GM21786 (cell line): ENCODE data around the gene ZNF764.
A peak's percentile ranks its signal among the peaks of the same experiment; 100 is the strongest.
"Not testable (repeated sequence)": the region's sequence is repeated elsewhere in the genome, so short reads cannot be mapped to it uniquely, and the experiment has no call there.

ENCODE experiments used
- ATAC-seq: cut with Tn5 transposase; IDR thresholded peaks from one replicate; pipeline ENCODE4 v1.9.1; 2021; ENCODE audit not compliant: unreplicated experiment

The ZNF764 gene

DNA sequence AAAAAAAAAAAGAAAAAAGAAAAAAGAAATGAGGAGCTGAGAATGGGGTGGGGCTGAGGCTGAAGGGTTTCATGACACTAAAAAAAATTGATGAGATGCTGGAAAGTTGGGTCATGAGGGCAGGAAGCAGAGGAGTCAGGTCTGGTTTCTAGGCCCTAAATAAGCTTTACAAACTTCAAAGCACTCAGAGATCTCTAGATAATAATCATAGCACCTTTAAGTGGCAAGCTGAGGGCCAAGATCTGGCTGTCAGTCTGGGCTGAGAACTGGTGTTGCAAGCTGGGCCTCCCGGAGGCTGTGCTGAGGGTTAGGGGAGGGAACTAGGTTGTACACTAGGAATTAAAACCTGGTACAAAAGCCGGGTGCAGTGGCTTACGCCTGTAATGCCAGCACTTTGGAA is 6.4 kb downstream of the ZNF764 start:
- no peak for ATAC-seq

DNA sequence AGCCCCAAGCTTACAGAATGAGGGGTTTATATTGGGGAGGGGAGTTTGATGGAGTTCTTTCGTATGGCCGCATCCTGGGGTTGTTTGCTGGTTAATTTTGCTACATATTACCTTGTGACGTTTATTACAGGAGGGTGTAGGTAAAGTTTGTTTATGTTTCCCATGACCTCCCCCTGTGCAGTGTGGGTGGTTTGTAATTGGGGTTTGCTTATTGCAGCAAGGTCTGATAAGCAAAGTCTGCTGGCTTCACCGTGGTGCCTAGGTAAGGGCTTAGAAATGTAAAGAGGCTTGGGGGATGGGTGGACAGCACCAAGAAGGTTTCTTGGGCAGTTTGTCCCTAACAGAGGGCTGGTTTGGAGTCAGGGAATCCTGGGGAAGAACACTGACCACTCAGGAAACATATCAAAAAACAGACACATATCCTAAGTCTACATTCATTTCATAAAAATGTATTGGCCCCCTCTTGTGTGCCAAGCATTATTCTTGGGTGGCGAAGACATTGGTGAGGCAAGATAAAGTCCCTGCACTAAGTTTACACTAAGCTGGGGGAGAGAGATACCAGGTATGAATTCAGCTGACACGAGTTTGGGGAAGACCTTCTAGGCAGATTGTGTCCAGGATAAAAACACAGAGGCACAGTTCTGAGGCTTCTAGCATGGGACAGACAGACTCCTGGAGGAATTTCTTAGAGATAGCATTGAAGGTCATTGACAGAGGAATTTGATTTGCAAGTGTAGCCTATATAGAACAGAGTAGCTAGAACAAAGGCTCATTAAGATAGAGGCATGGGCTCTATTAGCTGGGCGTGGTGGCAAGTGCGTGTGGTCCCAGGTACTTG is 9.5 kb downstream of the ZNF764 start:
- ATAC-seq, result no peak

DNA sequence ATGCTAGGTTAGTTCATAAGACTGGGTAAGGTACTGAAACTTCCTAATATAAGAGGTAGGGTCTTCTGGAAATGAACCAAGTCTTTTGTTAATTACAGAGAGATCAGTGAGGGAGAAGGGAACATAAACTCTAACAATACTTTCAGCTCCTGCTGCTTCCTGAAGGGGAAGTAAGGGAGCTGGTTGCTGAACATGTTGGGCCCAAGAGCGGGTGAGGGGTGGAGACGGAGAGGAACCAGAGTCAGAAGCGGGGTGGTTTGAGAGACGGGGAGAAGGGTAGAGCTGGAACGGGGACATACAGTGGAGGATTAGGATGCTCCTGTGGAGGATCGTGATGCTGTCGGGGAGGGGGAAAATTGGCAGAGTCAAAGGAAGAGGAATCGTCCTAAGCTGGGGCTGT is 12.1 kb downstream of the ZNF764 start:
- no peak for ATAC-seq

DNA sequence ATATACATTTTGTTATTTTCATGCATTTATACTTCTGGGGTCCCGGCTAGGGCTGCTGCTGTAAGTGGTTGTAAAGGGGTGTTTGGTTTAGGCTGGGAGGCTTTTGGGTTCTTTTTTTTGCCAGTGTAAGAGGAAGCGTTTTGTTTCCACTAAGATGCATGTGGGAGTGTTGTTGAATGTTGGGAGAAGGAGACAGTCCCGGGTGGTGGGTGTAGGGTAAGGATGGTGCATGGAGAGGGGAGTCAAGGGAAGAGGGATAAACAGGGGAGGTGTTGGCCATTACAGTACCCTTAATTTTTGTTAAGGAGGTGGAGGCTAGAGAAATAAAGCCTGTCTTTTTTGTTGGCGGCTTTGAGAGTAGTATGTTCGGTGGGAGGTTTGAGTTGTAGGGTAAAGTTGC is 15.1 kb downstream of the ZNF764 start:
- ATAC-seq, result no peak

DNA sequence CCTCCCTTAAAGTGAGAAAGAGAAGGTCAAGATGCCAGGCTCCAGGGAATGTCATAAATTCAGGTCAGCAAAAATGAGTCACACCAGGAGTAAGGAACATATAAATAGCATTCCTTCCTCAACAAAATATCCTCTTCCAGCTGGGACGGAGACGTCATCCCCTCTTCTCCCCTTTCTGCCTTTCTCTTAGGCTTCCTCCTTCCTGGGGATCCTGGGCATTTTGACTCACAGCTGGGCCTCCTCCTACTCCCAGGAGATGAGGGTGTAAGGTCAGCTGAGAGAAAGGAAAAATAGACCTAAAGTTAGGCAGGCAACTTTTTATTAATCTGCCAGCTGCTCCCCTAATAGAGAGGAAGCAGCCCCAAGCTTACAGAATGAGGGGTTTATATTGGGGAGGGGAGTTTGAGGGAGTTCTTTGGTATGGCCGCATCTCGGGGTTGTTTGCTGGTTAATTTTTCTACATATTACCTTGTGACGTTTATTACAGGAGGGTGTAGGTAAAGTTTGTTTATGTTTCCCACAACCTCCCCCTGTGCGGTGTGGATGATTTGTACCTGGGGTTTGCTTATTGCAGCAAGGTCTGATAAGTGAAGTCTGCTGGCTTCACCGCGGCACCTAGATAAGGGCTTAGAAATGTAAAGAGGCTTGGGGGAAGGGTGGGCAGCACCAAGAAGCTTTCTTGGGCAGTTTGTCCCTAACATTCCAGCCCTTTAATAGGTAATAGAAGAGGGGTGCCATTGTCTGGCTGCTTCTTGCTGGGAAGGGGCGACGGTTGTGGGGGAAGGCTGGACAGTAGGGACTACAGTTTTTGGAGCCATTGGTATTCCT is 16.5 kb downstream of the ZNF764 start:
- ATAC-seq, result no peak

DNA sequence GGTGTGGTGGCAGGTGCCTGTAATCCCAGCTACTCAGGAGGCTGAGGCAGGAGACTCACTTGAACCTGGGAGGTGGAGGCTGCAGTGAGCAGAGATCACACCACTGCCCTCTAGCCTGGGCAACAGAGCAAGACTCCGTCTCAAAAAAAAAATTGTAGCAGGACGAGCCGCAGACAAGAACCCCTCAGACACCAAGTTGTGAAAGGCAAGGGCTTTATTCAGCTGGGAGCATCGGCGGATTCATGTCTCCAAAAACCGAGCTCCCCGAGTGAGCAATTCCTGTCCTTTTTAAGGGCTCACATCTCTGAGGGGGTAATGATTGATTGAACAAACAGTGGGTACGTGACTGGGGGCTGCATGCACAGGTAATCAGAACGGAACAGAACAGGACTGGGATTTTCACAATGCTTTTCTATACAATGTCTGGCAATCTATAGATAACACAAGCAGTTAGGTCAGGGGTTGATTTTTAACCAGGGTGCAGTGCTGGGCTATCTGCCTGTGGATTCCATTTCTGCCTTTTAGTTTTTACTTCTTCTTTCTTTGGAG is 17.2 kb downstream of the ZNF764 start:
- ATAC-seq, result not testable (repeated sequence)

DNA sequence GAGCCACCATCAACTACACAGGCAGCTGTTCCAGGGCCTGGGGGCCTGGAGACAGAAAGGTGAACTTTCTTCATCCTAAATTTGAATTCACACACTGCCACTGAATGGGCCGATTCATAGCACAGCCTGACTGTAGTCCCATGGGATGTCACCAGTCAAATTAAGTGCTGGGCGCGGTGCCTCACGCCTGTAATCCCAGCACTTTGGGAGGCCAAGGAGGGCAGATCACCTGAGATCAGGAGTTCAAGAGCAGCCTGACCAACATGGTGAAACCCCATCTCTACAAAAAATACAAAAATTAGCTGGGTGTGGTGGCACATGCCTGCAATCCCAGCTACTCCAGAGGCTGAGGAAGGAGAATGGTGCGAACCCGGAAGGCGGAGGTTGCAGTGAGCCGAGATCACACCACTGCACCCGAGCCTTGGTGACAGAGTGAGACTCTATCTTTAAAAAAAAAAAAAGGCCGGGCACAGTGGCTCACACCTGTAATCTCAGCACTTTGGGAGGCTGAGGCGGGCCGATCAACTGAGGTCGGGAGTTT is 18.1 kb downstream of the ZNF764 start:
- ATAC-seq, result not testable (repeated sequence)

DNA sequence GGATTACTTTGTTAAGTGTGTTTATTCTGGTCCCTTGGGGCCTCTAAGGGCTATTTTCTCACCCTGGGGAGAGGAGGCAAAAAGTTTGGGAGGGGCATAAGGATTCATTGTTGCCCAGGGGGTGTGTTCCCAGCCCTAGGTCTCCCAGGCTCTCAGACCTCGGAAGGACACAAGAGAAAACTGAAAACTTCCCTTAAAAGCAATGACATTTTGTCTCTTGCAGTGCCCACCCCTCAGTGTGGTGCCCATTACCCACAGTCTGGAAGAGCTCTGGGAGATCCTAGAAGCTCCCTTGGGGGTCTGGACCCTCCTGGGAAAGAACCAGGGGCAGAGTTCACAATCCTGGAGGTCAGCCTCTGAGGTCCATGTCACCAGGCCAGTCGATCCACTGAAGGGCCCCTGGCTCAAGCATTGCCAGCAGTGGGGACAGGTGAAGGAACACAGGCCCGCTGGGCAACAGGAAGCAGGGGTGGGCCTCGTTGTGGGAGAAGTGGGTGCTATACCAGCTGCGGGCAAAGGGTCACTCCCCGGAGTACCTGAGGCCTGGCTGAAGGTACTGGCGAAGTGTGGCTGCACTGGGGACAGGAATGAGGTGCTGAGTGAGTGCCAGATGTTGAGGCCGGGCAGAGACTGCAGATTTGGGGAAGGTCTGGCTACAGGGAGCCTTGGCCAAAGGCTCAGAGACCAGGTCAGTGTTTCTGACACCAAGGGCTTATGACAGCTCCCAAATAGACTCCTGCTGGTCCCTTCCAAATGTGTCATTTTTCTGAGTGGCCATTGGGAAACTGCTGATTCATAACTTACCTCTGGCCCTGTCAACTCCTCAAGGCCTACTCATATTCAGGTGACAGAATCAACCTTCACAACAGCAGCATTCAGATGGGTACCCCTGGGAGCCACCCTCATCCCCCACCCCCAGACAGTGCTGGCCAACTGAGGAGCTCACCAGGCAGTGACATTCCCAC is 18.9 kb downstream of the ZNF764 start:
- ATAC-seq, result no peak

DNA sequence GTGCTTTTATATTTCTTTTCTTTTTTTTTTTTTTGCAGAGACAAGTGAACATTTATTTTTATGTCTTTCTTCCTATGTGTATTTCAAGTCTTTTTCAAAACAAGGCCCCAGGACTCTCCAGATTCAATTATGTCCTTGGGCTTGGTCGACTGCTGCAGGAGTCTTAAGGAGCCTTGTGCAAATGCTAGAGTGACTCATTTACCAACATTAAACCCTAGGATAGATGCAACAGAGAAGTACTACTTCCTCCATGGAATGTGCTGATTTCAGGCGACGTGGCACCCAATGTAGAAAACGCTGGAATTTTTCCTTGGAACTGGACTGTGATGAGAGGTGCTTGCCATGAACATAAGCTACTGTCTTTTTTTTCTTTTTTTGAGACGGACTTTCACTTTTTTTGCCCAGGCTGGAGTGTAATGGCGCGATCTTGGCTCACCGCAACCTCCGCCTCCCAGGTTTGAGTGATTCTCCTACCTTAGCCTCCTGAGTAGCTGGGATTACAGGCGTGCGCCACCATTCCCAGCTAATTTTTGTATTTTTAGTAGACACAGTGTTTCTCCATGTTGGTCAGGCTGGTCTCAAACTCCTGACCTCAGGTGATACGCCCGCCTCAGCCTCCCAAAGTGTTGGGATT is 21.7 kb downstream of the ZNF764 start:
- ATAC-seq, result not testable (repeated sequence)

DNA sequence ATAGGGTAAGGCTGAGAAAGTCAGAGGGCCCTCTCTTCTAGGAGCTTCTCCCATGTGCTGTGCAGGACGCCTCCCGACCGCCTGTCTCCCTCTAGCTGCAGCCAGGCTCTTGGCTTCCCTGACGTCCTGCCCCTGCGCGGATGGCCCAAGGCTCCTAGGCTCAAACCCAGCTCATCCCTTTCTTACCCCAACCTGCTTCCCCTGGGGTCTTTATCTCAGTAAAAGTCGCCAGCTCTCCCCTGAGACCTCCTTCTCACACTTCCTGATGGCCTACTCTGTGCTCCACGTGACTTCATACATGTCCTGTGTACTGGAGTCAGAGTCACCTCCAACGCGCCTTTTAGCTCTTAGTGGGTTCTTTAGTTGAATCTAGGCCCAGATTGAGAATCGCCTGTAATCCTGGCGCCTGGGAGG is 22.4 kb downstream of the ZNF764 start:
- ATAC-seq, result no peak

DNA sequence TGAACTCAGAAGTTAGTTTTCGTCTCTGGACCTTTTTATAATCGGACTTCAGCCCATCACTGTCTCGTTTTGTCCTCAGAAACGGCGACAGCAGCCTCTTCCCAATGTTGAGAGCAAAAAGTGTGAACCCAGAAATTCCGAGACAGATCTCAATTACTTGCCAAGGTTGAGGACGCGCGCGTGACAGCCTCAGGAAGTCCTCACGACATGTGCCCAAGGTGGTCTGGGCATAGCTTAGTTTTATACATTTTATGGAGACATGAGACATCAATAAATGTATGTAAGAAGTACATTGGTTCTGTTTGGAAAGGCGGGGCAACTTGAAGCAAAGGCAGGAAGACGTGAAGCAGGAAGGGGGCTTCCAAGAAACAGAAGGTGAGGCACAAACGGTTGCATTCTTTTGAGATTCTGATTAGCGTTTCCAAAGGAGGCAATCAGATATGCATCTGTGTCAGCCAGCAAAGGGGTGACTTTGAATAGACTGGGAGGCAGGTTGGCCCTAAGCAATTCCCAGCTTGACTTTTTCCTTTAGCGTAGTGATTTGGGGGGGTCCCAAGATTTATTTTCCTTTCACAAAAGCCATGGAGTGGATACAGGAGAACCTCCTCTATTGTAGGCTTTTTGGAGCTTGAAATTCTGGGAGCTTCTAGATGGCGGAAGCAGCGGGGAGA is 22.9 kb downstream of the ZNF764 start:
- ATAC-seq, result peak; percentile 8

DNA sequence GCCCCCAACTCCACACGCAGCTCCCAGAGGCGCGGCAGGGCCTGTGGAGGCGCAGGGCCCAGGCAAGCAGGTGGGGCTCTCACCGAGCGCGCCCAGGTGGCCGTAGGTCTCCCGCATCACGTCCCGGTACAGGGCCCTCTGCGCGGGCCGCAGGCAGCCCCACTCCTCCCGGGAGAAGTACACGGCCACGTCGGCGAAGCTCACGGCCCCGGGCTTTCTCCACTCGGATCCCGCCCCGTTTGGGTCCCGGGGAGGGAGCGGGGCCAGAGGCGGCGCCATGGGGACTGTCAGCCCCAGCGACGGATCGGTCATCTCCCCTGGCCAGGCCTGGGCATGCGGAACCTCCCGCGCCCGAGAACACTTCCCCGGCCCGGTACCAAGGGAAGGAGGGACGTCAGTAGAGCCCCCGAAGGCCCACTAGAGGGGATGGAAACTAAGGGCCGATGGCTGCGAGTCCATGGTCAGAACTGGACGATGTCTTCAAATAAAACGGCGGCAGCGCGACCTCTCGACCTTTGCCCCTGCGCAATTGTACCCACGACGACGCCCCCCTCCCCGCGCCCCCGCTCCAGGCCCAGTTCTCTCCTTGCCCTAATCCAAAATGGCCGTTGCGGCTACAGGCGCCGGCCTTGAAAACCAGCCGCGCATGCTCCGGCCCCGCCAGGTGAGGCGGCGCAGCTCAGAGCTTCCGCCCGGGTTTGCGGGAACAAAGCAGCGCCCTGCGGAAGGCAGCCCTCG is 23.6 kb downstream of the ZNF764 start, which contains the start of gene ZNF747:
Gene ZNF747, minus strand, starts transcription at position 491 of the 738 bp plus-strand sequence. Its CDS starts 179 bp downstream, at position 312.
- ATAC-seq, result peak; percentile 56

DNA sequence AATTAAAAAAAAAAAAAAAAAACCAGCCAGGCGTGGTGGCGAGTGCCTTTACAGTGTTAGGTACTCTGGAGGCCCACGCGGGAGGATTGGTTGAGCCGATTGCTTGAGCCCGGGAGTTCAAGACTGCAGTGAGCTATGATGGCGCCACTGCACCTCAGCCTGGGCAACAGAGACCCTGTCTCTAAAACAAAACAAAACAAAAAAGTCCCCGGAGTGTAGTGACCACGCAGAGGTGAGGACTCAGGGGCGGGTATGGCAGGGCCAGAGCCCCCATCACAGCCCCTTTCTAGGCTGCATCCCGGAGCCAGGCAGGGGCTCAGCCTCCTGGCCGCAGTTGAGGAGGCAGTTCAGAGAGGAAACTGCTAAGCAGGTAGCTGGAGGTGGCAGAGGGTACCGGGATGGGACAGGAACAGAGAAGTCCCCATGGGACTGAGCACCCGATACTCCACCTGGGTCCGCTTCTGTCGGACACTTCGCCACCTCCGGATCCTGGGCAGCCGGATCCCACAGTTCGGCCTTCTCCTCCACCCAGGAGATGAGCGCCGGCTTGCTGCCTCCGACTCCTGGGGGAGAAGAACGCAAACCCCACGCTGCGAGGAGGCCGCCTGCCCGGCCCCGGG is 24.3 kb downstream of the ZNF764 start:
- ATAC-seq, result peak; percentile 13

DNA sequence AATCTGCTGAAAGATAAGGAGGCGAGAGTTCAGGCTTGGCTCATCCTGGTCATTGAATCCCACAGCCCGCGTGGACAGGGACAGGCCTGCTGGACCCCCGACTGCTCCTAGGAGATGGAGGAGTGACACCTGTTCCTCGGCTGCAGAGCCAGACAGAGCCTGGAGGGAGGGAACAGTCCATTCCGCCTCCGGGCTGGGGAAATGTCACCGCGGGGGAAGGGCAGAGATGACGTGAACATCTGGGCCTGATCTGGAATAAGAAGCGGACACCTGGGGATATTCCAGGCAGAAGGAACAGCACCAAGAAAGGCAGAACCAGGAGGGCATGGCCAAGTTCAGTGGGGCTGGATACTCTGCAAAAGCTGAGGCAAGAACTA is 25.0 kb downstream of the ZNF764 start:
- ATAC-seq, result no peak

DNA sequence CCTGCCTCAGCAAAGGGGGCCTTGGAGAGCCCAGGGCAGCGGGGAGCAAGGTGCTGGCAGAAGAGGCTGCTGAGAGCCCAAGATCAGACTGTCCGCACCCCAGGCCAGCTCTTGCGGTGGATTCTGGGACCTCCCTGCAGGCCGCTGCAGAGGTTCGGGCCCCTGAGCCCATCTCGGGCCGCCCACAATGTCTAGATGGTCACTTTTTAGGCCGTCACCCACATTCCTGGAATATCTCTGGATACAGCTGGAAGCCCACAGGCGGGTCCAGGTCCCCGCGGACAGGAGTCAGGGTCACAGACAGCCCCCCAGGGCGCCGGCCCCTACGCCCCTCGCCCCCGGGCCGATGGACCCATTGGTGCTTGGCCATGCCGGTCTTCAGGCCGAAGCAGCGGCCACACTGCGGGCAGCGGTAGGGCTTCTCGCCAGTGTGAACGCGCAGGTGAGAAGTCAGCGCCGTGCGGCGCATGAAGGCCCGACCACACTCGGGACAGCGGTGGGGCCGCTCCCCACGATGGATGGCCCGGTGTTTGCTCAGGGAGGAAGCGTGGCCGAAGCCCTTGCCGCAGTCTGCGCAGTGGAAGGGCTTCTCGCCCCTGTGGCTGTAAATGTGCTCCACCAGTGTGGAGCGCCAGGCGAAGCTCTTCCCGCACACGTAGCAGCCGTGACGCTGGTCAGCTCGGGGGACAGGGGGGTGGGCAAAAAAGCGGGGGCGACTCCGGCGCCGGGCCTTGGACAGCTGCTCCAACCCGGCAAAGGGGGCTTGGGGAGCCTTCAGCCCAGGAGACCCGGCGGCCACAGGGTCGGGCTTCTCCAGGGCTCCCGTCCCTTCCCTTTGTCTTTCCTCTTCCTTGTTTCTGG is 25.7 kb downstream of the ZNF764 start:
- no peak for ATAC-seq

DNA sequence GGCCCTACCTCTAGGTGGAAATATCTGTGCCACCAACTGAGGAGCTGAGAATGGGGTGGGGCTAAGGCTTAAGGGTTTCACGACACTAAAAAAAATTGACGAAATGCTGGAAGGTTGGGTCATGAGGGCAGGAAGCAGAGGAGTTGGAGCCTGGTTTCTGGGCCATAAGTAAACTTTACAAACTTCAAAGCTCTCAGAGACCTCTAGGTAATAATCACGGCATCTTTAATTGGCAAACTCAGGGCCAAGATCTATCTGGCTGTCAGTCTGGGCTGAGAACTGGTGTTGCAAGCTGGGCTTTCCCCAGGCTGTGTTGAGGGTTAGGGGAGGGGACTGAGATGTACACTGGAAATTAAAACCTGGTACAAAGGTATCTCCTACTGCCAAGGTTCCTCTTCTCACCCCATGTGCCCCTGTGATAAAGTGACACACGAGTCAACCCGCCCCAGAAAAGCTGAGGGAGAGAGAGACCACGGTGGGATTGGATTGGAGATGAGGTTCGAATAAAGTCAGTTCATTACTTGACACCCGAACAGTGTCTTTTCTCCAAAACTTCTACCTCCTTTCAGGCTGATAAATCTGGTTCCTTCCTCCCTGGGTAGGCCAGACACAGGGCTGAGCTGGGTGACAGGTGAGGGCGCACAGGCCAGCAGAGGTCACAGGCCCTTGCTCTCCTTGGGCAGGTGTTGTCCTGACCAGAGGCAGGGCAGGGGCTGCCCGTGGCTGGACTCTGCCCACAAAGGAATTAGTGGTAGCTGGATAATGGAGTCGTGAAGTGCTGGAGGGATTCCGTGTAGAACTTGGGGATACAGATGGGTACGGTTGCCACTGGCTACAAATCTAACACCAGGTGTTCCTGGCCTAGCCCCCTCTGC is 27.8 kb downstream of the ZNF764 start:
- no peak for ATAC-seq
